ENCODE results near the gene CENPU. TPM values are rescaled to one million over a fixed set of nuclear protein-coding genes. Genes with fewer than 3 reads are reported as not detected.

Gene CENPU
- total and polyA plus RNA-seq, 2 of the 13 experiments (the other 11 are each of a cell fraction or from before 2014, with no cell fraction given) = 11.7 to 35.8 TPM

- TF ChIP-seq IRF9 (CRISPR knock-in tag; IDR thresholded peaks at IDR 0.05; ENCODE audit: borderline replicate concordance) (peak; percentile 16; the same call in 1 of the 2 replicates), HIVEP1 (CRISPR knock-in tag; IDR thresholded peaks at IDR 0.05) (no peak), NCOA2 (CRISPR knock-in tag; IDR thresholded peaks at IDR 0.05) (no peak), DMAP1 (CRISPR knock-in tag; IDR thresholded peaks at IDR 0.05) (no peak; the same call in none of the 2 replicates), ZNF891 (CRISPR knock-in tag; IDR thresholded peaks at IDR 0.05) (no peak), ZNF501 (CRISPR knock-in tag; IDR thresholded peaks at IDR 0.05) (peak; percentile 57; the same call in 1 of the 2 replicates), ZNF207 (IDR thresholded peaks at IDR 0.05; ENCODE audit: borderline replicate concordance) (no peak), ZBTB20 (CRISPR knock-in tag; IDR thresholded peaks at IDR 0.05; ENCODE audit: borderline replicate concordance, low read depth) (no peak), PHF5A (CRISPR knock-in tag; IDR thresholded peaks at IDR 0.05; ENCODE audit: low read depth, unreplicated experiment) (no peak), ZNF24 (IDR thresholded peaks at IDR 0.05) (no peak), CBX1 (IDR thresholded peaks at IDR 0.05; ENCODE audit: low read depth) (peak; percentile 81), ZNF329 (CRISPR knock-in tag; IDR thresholded peaks at IDR 0.05; ENCODE audit: low read depth) (no peak), ZSCAN31 (CRISPR knock-in tag; IDR thresholded peaks at IDR 0.05; ENCODE audit: low read depth) (peak; percentile 70; the same call in 1 of the 2 replicates), AKNA (CRISPR knock-in tag; IDR thresholded peaks at IDR 0.05; ENCODE audit: borderline replicate concordance) (no peak), DR1 (CRISPR knock-in tag; IDR thresholded peaks at IDR 0.05) (peak; percentile 64; the same call in 1 of the 2 replicates), SMARCC2 (IDR thresholded peaks at IDR 0.05) (no peak), ZNF878 (CRISPR knock-in tag; IDR thresholded peaks at IDR 0.05) (no peak), ATAD3A (CRISPR knock-in tag; IDR thresholded peaks at IDR 0.05) (no peak), KDM5A (IDR thresholded peaks at IDR 0.05; ENCODE audit: borderline replicate concordance, low read length) (no peak; the same call in 1 of the 2 replicates), GTF2F1 (IDR thresholded peaks at IDR 0.05; ENCODE audit: low read length) (0 out of 2 replicates have a peak, but pooled peaks have one; percentile 42), ELF3 (CRISPR knock-in tag; IDR thresholded peaks at IDR 0.05) (peak; percentile 45; the same call in 1 of the 2 replicates), ZKSCAN8 (CRISPR knock-in tag; IDR thresholded peaks at IDR 0.05; ENCODE audit: borderline replicate concordance) (no peak)
- TF ChIP-seq, protein P1, sequence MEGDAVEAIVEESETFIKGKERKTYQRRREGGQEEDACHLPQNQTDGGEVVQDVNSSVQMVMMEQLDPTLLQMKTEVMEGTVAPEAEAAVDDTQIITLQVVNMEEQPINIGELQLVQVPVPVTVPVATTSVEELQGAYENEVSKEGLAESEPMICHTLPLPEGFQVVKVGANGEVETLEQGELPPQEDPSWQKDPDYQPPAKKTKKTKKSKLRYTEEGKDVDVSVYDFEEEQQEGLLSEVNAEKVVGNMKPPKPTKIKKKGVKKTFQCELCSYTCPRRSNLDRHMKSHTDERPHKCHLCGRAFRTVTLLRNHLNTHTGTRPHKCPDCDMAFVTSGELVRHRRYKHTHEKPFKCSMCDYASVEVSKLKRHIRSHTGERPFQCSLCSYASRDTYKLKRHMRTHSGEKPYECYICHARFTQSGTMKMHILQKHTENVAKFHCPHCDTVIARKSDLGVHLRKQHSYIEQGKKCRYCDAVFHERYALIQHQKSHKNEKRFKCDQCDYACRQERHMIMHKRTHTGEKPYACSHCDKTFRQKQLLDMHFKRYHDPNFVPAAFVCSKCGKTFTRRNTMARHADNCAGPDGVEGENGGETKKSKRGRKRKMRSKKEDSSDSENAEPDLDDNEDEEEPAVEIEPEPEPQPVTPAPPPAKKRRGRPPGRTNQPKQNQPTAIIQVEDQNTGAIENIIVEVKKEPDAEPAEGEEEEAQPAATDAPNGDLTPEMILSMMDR (CRISPR knock-in tag; IDR thresholded peaks at IDR 0.05) = peak; percentile 51
Measured at GRCh38 chr4:184649026-184649970, 84.6 kb downstream of the CENPU start, which contains the start of the genes CASP3 and PRIMPOL (continued).
